Upper lobe of right lung (tissue), 1 donor: ENCODE measurements around the gene TM7SF3. TPM values are rescaled to one million over a fixed set of nuclear protein-coding genes. Genes with fewer than 3 reads are reported as not detected.

ENCODE experiments used
- ATAC-seq: fragments of 200-7000 bp; cut with Tn5 transposase; one replicate; pipeline ENCODE4 v1.9.1; 2020; ENCODE audit warnings: mild to moderate bottlenecking, moderate library complexity
- DNase-seq: peaks from one replicate; pipeline ENCODE4 v3.0.0-alpha.2; 2020
- H3K27ac ChIP-seq: fragments of 200-600 bp; one replicate; pipeline ENCODE4 v1.8.0; 2022
- H3K27me3 ChIP-seq: fragments of 200-600 bp; one replicate; pipeline ENCODE4 v1.8.0; 2022; ENCODE audit warnings: mild to moderate bottlenecking
- H3K36me3 ChIP-seq: fragments of 200-600 bp; one replicate; pipeline ENCODE4 v1.8.0; 2022
- H3K4me1 ChIP-seq: fragments of 200-600 bp; one replicate; pipeline ENCODE4 v1.8.0; 2022
- H3K4me3 ChIP-seq: fragments of 200-600 bp; one replicate; pipeline ENCODE4 v1.8.0; 2022; ENCODE audit warnings: mild to moderate bottlenecking
- H3K9me3 ChIP-seq: fragments of 200-600 bp; one replicate; pipeline ENCODE4 v1.8.0; 2022
- CTCF ChIP-seq: fragments of 200-600 bp; IDR thresholded peaks from one replicate; pipeline ENCODE4 v1.8.0; 2022; ENCODE audit warnings: antibody characterized with exemption
- intact Hi-C: fragments of 100-400 bp; cut with DNase I; formaldehyde crosslinking; loops from one replicate; pipeline ENCODE4 v1.11.0; 2022
- long read RNA-seq: library from polyadenylated mRNA; unstranded; transcript quantifications from one replicate; pipeline ENCODE4 v2.0.0, GENCODE V29; 2021
- total RNA-seq: library from RNA; stranded (reverse); fragmentation: NEBNext Ultra II Directional; extraction: Animal tissue kit (Norgen Biotek cat#: 25700); gene quantifications from one replicate; pipeline ENCODE4 v1.2.1, GENCODE V29; 2021
- donor health status: DM: no; HTN: yes; CAD: no; lungs with severe emphysema.

TM7SF3 gene
- 68.9 TPM for total RNA-seq
- long read RNA-seq, transcript TM7SF3-201 (12 exons, 2,709 nt), result major isoform, 106 of 176 reads
- long read RNA-seq, partial matches to known transcripts, result 15 of 176 reads
- long read RNA-seq, other reads (novel, unspliced or antisense), result 55 of 176 reads

GRCh38 chr12:27014085-27014858, at the start of gene TM7SF3:
TM7SF3 (minus strand) TSS chr12:27014384; CDS start chr12:27014168, 216 bp downstream.
- H3K27me3 ChIP-seq, result no peaks in the 10 kb centered on the region
- peak; percentile 98 for ATAC-seq
- H3K9me3 ChIP-seq, result no peaks in the 10 kb centered on the region
- peak; percentile 98 for DNase-seq
- intact Hi-C loops, result no loop called here
- peak within 1 kb of the TSS; percentile 84 for H3K4me3 ChIP-seq
- peak; percentile 91 for TF ChIP-seq CTCF
- peaks cover 24% of the 10 kb centered on the region for H3K4me1 ChIP-seq
- H3K27ac ChIP-seq, result peak within 1 kb of the TSS; percentile 97
- H3K36me3 ChIP-seq, result no peaks in the 10 kb centered on the region

- intact Hi-C loops, result no loop called here
- Histone ChIP-seq H3K36me3 (no peaks in the 10 kb centered on the region), H3K27me3 (no peaks in the 10 kb centered on the region), H3K4me1 (no peaks in the 10 kb centered on the region), H3K9me3 (no peaks in the 10 kb centered on the region), H3K4me3 (no peak overlapping the region), H3K27ac (no peak overlapping the region)
- DNase-seq, result no peak
- TF ChIP-seq CTCF, result no peak
- no peak for ATAC-seq
These were observed 49.2 kb upstream of the TM7SF3 start for GRCh38 chr12:27063250-27063851.

GRCh38 chr12:27061317-27061716, 47.1 kb upstream of the TM7SF3 start:
- Histone ChIP-seq H3K27me3 (no peaks in the 10 kb centered on the region), H3K36me3 (no peaks in the 10 kb centered on the region), H3K4me1 (no peaks in the 10 kb centered on the region), H3K4me3 (no peak overlapping the region), H3K27ac (no peak overlapping the region), H3K9me3 (no peaks in the 10 kb centered on the region)
- ATAC-seq, result no peak
- DNase-seq, result no peak
- intact Hi-C loops, result no loop called here
- TF ChIP-seq CTCF, result no peak

GRCh38 chr12:27060740-27061139, 46.6 kb upstream of the TM7SF3 start:
- intact Hi-C loops, result no loop called here
- H3K9me3 ChIP-seq, result no peaks in the 10 kb centered on the region
- H3K27me3 ChIP-seq, result no peaks in the 10 kb centered on the region
- no peaks in the 10 kb centered on the region for H3K4me1 ChIP-seq
- TF ChIP-seq CTCF, result no peak
- DNase-seq (no peak), ATAC-seq (no peak)
- no peaks in the 10 kb centered on the region for H3K36me3 ChIP-seq
- no peak overlapping the region for H3K27ac ChIP-seq
- H3K4me3 ChIP-seq, result no peak overlapping the region

GRCh38 chr12:27057543-27057942, 43.4 kb upstream of the TM7SF3 start:
- DNase-seq, result no peak
- intact Hi-C loops, result no loop called here
- Histone ChIP-seq H3K4me3 (no peak overlapping the region), H3K27ac (no peak overlapping the region), H3K36me3 (no peaks in the 10 kb centered on the region), H3K27me3 (no peaks in the 10 kb centered on the region), H3K9me3 (no peaks in the 10 kb centered on the region), H3K4me1 (no peaks in the 10 kb centered on the region)
- no peak for TF ChIP-seq CTCF
- ATAC-seq, result peak; percentile 65
